HG03135 (cell line): ENCODE results near the gene CPA3.
A peak's percentile ranks its signal among the peaks of the same experiment; 100 is the strongest.

Experiments used
- ATAC-seq: cut with Tn5 transposase; IDR thresholded peaks from one replicate; pipeline ENCODE4 v1.9.1; 2021; ENCODE audit warnings: mild to moderate bottlenecking, moderate library complexity; ENCODE audit not compliant: unreplicated experiment

The CPA3 gene, protein sequence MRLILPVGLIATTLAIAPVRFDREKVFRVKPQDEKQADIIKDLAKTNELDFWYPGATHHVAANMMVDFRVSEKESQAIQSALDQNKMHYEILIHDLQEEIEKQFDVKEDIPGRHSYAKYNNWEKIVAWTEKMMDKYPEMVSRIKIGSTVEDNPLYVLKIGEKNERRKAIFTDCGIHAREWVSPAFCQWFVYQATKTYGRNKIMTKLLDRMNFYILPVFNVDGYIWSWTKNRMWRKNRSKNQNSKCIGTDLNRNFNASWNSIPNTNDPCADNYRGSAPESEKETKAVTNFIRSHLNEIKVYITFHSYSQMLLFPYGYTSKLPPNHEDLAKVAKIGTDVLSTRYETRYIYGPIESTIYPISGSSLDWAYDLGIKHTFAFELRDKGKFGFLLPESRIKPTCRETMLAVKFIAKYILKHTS

GRCh38 chr3:148865049-148865448 lies at the start of gene CPA3:
Gene CPA3 (plus strand): TSS chr3:148865296. CDS start chr3:148865308, 12 bp downstream.
- no peak for ATAC-seq

DNA sequence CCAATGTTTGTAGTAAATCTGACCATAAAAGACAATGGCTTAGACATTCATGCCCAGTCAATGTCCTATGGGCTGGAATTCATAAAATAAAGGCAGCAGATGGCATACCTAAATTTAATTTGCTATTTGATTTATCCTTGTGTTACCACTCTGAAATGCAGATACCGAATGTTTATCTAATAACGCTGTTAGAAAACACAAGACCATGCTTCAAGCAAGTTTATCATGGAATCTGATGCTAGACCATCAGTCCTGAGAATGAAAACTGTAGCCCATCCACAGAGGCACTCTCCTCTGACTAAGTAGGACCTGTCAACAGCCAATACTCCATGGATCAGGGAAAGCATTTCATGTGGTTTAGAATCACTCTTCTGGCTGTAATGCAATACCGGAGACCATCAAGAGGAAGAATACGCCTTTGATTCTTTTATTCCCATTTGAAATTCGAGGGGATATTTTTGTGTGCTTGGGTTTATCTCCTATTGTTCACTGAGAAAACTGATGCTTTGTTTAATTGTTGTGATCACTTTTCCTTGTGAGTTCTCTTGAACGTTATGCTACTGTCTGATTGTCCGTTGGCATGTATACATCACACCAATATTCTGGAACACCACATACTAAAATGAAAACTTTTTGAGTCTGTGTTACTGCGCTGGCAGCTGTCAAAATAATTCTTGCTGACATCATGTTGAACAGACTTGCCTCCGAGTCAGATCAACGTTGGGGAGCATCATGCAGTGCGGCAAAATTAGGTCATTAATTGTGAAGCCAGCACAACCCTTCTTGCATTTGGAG lies 49.6 kb upstream of the CPA3 start:
- no peak for ATAC-seq

DNA sequence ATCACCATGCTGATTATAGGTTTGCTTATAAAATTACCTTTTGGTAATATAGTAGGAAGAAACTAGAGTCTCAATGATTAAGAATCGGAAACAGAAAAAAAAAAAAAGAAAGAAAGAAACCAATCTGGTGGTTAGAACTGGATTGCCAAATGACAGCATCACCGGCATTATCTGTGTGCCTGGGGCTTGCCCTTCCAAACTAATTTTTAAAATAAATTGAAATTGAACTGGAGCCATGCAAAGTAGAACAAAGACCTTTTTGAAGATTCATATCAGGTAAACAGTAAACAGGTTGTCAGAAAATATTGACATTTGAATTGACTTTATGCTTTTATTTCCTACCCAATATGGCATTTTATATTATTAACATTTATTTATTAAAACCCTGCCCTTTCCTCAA lies 48.7 kb upstream of the CPA3 start:
- no peak for ATAC-seq

GRCh38 chr3:148816981-148817525 lies 48.0 kb upstream of the CPA3 start:
- ATAC-seq = no peak

DNA sequence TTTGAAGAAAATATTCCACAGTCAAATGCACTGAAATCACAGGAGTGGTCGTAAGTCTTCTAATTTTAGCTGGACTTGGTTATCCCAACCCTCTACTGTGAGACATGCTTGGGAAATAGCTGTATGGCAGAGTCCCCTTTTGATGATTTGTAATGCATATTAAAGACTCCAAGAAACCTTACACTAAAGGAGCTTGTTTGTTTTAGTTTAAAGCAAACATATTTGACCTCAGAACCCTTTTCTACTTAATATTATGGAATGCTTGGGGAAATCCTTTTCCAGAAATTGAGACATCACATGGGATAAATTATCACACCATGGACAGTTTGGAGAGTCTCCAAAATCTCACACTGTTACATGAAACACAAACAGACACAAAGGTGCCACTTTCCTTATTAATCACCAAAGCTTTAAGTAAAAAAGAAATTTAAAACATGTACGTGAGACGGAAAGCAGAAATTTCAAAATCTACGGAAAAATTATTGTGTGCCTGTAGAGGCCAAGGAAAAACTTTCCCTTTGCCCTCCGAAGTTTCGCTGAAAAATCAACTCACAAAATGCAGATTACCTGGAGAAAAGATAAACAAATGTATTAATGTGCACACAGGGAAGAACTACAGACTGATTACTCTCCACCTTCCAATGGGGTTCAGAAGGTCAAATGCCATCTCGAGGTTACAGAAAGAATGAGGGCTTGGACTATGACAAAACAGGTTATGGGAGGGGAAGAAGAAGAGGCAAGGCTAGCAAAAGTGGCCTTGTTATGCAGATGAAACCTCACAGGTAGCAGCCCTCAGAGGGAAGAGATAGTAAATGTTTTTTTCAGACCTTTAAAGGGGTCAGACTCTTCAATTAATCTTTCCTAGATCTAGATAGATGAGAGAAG lies 44.5 kb upstream of the CPA3 start:
- no peak for ATAC-seq

DNA sequence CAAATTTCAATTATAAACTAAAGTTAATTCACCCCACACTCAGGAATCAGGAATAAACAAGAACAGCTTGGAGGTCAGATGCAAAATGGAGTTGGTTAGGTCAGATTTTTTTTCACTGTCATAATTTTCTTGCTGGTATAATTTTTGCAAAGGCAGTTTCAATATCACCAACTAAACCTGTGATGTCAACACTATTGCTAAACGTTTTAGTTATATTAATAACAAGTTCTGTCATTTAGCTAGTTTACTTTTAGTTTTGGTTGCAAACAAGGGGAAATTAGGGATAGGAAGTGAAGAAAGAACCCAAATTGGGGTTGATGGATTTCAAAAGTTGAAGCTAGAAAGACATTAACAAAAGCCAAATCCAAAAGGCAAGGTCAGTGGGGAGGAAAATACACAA lies 42.1 kb upstream of the CPA3 start:
- no peak for ATAC-seq

DNA sequence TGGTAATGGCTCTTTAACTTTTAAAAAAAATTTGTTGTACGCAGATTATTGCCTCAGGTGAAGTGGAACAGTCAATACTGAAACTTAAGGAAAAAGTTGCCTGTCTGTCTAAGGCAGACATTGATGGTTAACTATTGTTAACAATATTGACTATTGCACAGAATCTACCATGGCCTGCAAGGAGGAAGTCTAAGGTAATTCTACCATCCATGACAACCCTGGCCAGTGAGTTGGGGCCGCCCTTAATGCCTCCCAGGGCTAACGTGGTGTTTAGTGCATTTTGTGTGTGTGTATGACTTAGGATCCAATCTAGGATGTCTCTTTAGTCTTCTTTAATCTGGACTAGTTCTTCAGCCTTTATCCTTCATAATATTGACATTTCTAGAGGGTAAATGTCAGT lies 39.6 kb upstream of the CPA3 start:
- no peak for ATAC-seq

GRCh38 chr3:148827585-148827984 lies 37.5 kb upstream of the CPA3 start, which contains the start of gene CPB1:
Gene CPB1 (plus strand): TSS chr3:148827811. CDS start chr3:148827824, 13 bp downstream.
- ATAC-seq = no peak

GRCh38 chr3:148828136-148828690 lies 36.9 kb upstream of the CPA3 start:
- ATAC-seq = no peak

GRCh38 chr3:148829926-148830325 lies 35.2 kb upstream of the CPA3 start:
- ATAC-seq = no peak

DNA sequence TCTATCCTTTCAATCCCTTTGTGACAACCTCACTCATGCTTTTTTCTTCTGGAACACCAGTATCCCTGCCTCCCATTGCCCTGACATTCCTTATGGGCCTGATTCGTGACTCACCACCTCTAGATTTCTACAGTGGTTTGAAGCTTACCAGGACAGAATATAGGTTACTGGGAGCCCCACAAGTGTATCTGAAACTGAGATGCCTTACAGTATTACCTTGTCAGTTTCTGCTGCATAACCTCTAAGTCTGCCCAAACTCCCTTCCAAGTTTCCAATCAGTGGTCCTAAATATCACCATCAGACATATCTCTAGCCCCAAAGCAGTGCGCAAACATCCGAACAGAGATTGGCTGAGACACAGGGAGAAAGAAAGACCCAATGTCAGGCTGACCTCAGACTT lies 31.9 kb upstream of the CPA3 start:
- ATAC-seq = no peak

- ATAC-seq = peak; percentile 62
Observed at GRCh38 chr3:148839805-148840204, 25.3 kb upstream of the CPA3 start.

DNA sequence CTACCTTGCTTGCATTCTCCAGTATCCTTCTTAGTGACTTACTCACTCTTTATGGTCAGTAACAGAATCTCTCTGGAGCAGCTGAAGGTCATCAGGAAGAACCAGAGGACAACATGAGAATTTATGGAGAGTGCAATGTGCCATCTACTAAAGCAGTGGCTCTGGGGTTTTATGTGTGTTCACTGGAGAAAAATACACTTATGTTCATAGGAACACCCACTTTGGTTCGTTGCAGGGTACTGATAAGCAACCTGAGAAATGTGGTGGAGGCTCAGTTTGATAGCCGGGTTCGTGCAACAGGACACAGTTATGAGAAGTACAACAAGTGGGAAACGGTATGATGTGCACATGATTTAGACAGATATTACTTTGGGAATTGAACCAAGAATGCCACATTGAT lies 24.6 kb upstream of the CPA3 start:
- no peak for ATAC-seq

GRCh38 chr3:148845756-148846395 lies 19.2 kb upstream of the CPA3 start:
- no peak for ATAC-seq

DNA sequence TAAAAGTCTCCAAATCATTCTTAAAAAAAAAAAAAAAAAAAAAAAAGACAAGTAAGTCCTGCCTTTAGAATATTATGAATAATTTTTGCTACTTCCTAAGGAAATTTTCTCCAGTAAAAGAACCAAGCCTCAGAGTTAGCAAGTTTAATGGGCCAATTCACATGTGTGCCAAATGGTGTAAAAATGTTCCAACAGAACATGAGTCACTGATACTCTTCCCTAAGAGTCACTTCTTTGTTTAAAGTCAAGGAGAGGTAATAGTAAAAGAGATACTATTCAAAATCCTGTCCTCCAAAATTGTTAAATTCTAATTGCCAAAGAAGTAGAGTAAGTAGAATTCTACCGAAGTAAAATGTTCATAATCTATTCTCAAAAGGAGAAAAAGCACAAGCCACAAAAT lies 17.7 kb upstream of the CPA3 start:
- no peak for ATAC-seq

DNA sequence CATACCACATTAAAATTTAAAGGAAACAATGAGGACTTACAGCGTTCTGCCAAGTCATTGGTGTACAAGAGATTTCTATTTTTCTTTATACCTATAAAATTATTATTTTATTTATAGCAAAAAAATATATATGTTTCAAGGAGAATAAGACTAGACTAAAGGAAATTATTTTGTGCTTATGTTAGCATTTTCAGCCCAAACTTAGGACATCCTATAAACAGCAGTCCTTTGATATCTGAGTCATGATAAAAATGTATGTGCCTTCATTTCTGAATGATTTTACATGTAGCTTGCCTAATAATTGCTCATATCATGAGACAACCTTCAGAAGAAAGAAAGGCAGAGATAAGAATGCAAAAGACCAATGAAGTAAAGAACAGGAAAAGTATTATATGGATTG lies 16.7 kb upstream of the CPA3 start:
- ATAC-seq = no peak

GRCh38 chr3:148852271-148852992 lies 12.7 kb upstream of the CPA3 start:
- no peak for ATAC-seq

DNA sequence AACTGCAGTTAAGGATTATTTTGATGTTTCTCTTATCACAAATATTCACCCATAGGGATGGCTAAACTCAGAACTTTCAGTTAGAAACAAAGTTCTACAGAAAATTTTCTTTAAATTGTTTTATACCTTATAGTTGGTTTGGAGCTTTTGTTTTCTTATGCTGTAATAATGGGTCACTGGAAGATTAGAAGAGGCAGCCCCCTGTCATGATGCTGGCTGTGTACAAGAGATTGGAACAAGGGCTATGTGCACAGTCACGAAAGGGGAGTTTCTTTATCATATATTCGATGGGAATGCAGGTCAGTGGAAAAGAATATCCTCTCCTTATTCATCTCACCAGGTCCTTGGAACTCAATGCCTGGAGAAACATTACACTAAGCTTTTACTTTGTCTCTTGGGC lies 12.0 kb upstream of the CPA3 start:
- ATAC-seq = no peak

GRCh38 chr3:148854061-148854460 lies 11.0 kb upstream of the CPA3 start:
- no peak for ATAC-seq
